ENCODE measurements around the gene SRF. TPM values are rescaled to one million over a fixed set of nuclear protein-coding genes. Genes with fewer than 3 reads are reported as not detected.

Gene SRF
- total and polyA plus RNA-seq, 3 donors from 2014 or later: 28.4 to 39.2 (median 36.5) TPM

DNA sequence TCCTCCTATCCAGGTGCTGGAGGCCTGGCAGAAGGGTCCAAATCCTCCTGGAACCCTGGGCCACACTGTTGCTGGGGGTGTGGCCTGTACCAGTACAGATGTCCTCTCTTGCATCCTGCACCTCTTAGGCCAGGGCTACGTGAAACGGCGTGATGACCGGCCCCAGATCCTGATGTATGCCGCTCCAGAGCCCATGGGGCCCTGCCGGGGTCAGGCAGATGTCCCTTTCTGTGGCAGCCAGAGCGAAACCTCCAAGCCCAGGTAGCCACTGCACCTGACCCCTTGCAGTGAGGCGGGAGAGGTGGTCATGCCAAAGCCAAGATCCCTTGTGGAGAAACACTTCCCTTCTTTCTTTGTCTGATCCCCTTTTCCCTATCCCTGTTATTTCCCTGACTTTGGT, 44.0 kb downstream of the SRF start:
- Histone ChIP-seq H3K27me3 (no peaks in the 10 kb centered on the region), H3K27ac (no peak overlapping the region), H3K4me1 (no peaks in the 10 kb centered on the region), H3K36me3 (ENCODE audit: low read depth, missing control alignments) (no peaks in the 10 kb centered on the region), H3K9me3 (no peaks in the 10 kb centered on the region), H3K4me3 (no peak overlapping the region)
- 86 to 90% methylated on average over 8 of the region's 8 CpGs for WGBS, 2 donors
- TF ChIP-seq POLR2A (IDR thresholded peaks at IDR 0.05) (no peak), CTCF (IDR thresholded peaks at IDR 0.05) (no peak)
- DNase-seq: no peak
- intact Hi-C loops (cut with DNase I; ENCODE audit: low total_unique reads): no loop called here

DNA sequence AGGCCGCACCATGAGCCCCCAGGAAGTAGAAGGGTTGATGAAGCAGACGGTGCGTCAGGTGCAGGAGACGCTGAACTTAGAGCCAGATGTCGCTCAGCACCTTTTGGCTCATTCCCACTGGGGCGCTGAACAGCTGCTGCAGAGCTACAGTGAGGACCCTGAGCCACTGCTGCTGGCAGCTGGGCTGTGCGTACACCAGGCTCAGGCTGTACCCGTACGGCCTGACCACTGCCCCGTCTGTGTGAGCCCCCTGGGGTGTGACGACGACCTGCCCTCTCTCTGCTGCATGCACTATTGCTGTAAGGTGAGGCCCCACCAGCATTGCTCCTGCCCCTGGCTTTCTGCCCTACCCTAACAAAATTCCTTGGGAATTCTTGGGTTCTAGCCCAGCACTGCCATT, 45.1 kb downstream of the SRF start:
- 92 to 94% methylated on average over 7 to 12 of the region's 12 CpGs for WGBS, 2 donors
- H3K4me3 ChIP-seq: no peak overlapping the region
- DNase-seq: no peak
- no peak overlapping the region for H3K27ac ChIP-seq
- H3K4me1 ChIP-seq: no peaks in the 10 kb centered on the region
- intact Hi-C loops (cut with DNase I; ENCODE audit: low total_unique reads): no loop called here
- TF ChIP-seq POLR2A (IDR thresholded peaks at IDR 0.05) (no peak), CTCF (IDR thresholded peaks at IDR 0.05) (no peak)
- no peaks in the 10 kb centered on the region for H3K36me3 ChIP-seq (ENCODE audit: low read depth, missing control alignments)
- no peaks in the 10 kb centered on the region for H3K9me3 ChIP-seq
- no peaks in the 10 kb centered on the region for H3K27me3 ChIP-seq

DNA sequence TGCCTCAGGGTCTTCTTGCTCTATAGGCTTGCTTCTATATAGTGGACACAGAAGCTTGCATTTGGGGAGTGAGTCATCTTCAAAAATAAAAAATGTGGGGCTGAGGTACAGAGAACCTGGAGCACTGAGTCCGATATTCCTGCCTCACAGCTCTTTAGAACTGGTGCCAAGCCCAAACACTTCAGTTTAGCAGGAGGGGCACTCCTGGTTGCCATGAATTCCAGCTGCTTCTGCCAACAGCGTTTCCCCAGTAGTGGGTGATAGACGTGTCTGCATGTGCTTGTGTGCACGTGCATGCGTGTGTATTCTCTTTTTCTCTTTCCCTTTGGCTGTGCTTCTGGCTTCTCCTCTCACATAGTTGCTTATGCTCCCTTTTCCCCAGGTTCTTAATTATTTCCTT, 46.3 kb downstream of the SRF start:
- TF ChIP-seq POLR2A (IDR thresholded peaks at IDR 0.05): no peak
- no peak for TF ChIP-seq CTCF (IDR thresholded peaks at IDR 0.05)
- Histone ChIP-seq H3K4me3 (no peak overlapping the region), H3K4me1 (no peaks in the 10 kb centered on the region), H3K27ac (no peak overlapping the region), H3K27me3 (no peaks in the 10 kb centered on the region), H3K36me3 (ENCODE audit: low read depth, missing control alignments) (no peaks in the 10 kb centered on the region), H3K9me3 (no peaks in the 10 kb centered on the region)
- intact Hi-C loops (cut with DNase I; ENCODE audit: low total_unique reads): no loop called here
- DNase-seq: no peak
- WGBS, 2 donors: 88 to 93% methylated on average over 5 of the region's 5 CpGs

- H3K9me3 ChIP-seq: no peaks in the 10 kb centered on the region
- TF ChIP-seq CTCF (IDR thresholded peaks at IDR 0.05): no peak
- no peak for TF ChIP-seq POLR2A (IDR thresholded peaks at IDR 0.05)
- H3K4me3 ChIP-seq: no peak overlapping the region
- no peaks in the 10 kb centered on the region for H3K27me3 ChIP-seq
- H3K4me1 ChIP-seq: no peaks in the 10 kb centered on the region
- DNase-seq: no peak
- no peak overlapping the region for H3K27ac ChIP-seq
- 96 to 98% methylated on average over 3 of the region's 3 CpGs for WGBS, 2 donors
- no peaks in the 10 kb centered on the region for H3K36me3 ChIP-seq (ENCODE audit: low read depth, missing control alignments)
- intact Hi-C loops (cut with DNase I; ENCODE audit: low total_unique reads): no loop called here
Measured at GRCh38 chr6:43219119-43219518, 48.0 kb downstream of the SRF start.

- TF ChIP-seq POLR2A (IDR thresholded peaks at IDR 0.05) (no peak), CTCF (IDR thresholded peaks at IDR 0.05) (no peak)
- Histone ChIP-seq H3K27me3 (no peaks in the 10 kb centered on the region), H3K4me1 (no peaks in the 10 kb centered on the region), H3K4me3 (no peak overlapping the region), H3K9me3 (no peaks in the 10 kb centered on the region), H3K27ac (no peak overlapping the region), H3K36me3 (ENCODE audit: low read depth, missing control alignments) (no peaks in the 10 kb centered on the region)
- intact Hi-C loops (cut with DNase I; ENCODE audit: low total_unique reads): no loop called here
- DNase-seq: no peak
- WGBS, 2 donors: 89 to 93% methylated on average over 7 of the region's 7 CpGs
Measured at GRCh38 chr6:43219814-43220213, 48.7 kb downstream of the SRF start.
